ENCODE data around the gene PRG2. TPM values are rescaled to one million over a fixed set of nuclear protein-coding genes. Genes with fewer than 3 reads are reported as not detected.

Gene PRG2
- total and polyA plus RNA-seq, 10 donors: 1.4 to 10.5 (median 3.7) TPM; not detected in 1

- Histone ChIP-seq H3K4me1 (peaks cover 0 to 7% (median 0%) of the 10 kb centered on the region in 6 donors), H3K27ac (no peak overlapping the region), H3K4me3 (no peak overlapping the region), H3K9me3 (no peaks in the 10 kb centered on the region), H3K36me3 (no peaks in the 10 kb centered on the region), H3K27me3 (replicated peaks in 1 of 7) (no peaks in the 10 kb centered on the region)
- WGBS, 5 donors: 90 to 95% (median 91%) methylated on average over 9 of the region's 9 CpGs
- no peak for DNase-seq
- TF ChIP-seq POLR2A (IDR thresholded peaks at IDR 0.05) (no peak), POLR2AphosphoS5 (IDR thresholded peaks at IDR 0.05) (no peak)
- TF ChIP-seq, protein P1, sequence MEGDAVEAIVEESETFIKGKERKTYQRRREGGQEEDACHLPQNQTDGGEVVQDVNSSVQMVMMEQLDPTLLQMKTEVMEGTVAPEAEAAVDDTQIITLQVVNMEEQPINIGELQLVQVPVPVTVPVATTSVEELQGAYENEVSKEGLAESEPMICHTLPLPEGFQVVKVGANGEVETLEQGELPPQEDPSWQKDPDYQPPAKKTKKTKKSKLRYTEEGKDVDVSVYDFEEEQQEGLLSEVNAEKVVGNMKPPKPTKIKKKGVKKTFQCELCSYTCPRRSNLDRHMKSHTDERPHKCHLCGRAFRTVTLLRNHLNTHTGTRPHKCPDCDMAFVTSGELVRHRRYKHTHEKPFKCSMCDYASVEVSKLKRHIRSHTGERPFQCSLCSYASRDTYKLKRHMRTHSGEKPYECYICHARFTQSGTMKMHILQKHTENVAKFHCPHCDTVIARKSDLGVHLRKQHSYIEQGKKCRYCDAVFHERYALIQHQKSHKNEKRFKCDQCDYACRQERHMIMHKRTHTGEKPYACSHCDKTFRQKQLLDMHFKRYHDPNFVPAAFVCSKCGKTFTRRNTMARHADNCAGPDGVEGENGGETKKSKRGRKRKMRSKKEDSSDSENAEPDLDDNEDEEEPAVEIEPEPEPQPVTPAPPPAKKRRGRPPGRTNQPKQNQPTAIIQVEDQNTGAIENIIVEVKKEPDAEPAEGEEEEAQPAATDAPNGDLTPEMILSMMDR (IDR thresholded peaks at IDR 0.05 in 8 of 11, conservative IDR thresholded peaks at IDR 0.05 in 3 of 11): no peak
- intact Hi-C loops (cut with DNase I; ENCODE audit: low total_unique reads): no loop called here
Measured at GRCh38 chr11:57359896-57360690, 30.4 kb downstream of the PRG2 start.

DNA sequence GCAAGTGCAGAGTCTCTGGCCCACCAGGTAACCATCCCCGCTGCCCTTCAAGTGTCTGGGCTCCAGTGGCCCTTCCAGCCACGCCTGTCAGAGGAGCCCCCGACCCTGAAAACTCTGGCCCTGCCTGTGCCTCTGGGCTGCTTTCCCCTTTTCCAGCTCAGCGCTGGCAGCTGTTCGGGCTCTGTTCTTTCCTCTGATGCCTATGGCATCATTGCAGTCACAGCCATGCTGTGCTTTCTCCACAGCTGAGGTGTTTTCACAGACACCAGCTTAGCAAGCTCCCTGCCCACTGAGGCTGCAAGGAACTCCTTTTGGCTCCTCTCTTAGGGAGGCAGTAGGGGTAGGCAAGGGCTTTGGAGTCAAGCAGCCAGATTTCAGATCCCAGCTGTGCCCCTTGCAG lies 31.1 kb downstream of the PRG2 start:
- DNase-seq: no peak
- peaks cover 0 to 6% (median 0%) of the 10 kb centered on the region in 7 donors for H3K27me3 ChIP-seq (replicated peaks in 1 of 7)
- no peaks in the 10 kb centered on the region for H3K36me3 ChIP-seq
- H3K9me3 ChIP-seq: no peaks in the 10 kb centered on the region
- intact Hi-C loops (cut with DNase I; ENCODE audit: low total_unique reads): no loop called here
- no peak overlapping the region for H3K4me3 ChIP-seq
- peaks cover 0 to 12% (median 0%) of the 10 kb centered on the region in 6 donors for H3K4me1 ChIP-seq
- no peak overlapping the region for H3K27ac ChIP-seq
- TF ChIP-seq, protein P1 (IDR thresholded peaks at IDR 0.05 in 8 of 11, conservative IDR thresholded peaks at IDR 0.05 in 3 of 11): no peak
- TF ChIP-seq POLR2A (IDR thresholded peaks at IDR 0.05): no peak
- 85 to 92% (median 90%) methylated on average over 3 to 5 of the region's 5 CpGs for WGBS, 5 donors

DNA sequence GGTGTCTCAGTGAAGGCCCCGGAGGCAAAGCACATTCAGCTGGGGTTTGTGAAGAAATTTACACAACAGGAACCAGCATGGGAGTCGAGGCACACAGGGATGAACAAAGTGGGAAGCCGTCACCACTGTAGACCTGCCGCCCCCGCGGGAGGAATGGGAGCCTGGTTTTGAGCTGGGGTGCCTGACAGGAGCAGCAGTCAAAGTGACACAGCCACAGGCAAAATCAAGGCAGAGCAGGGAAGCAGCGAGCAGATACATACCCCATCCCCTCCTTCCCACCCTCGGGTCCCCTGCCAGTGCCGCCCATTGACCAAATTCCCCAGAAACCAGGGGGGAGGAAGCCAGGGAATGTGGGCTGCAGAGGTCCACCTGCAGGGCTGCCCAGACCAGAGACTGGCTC lies 31.5 kb downstream of the PRG2 start:
- peak; percentile 51 for DNase-seq
- TF ChIP-seq POLR2A (IDR thresholded peaks at IDR 0.05) (no peak), POLR2AphosphoS5 (IDR thresholded peaks at IDR 0.05) (no peak)
- TF ChIP-seq, protein P1 (IDR thresholded peaks at IDR 0.05 in 8 of 11, conservative IDR thresholded peaks at IDR 0.05 in 3 of 11): no peak
- Histone ChIP-seq H3K27me3 (replicated peaks in 1 of 7) (peaks cover 0 to 6% (median 0%) of the 10 kb centered on the region in 7 donors), H3K36me3 (no peaks in the 10 kb centered on the region), H3K9me3 (no peaks in the 10 kb centered on the region), H3K4me1 (peaks cover 0 to 12% (median 0%) of the 10 kb centered on the region in 6 donors), H3K27ac (no peak overlapping the region), H3K4me3 (no peak overlapping the region)
- 69 to 85% (median 82%) methylated on average over 9 of the region's 9 CpGs for WGBS, 5 donors
- intact Hi-C loops (cut with DNase I; ENCODE audit: low total_unique reads): no loop called here

DNA sequence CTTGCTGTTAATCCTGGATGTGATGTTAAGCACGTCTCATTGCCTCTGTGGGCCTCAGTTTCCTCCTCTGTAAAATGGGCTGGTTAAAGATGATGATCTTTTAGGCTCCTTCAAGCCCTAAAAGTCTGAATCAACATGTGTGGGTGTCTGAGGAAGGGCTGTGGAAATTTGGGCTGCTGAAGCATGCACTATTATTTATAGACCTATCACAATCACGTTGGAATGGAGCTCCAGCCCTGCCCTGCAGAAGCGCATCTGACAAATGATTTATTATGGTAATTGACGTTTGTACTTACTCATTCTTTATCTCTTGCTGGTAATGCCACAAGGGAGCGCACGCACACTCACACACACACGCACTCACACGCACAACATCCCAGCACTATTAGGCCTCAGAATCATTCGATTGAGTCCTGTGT lies 31.9 kb downstream of the PRG2 start:
- H3K27ac ChIP-seq: no peak overlapping the region
- intact Hi-C loops (cut with DNase I; ENCODE audit: low total_unique reads): no loop called here
- 69 to 81% (median 75%) methylated on average over 9 of the region's 9 CpGs for WGBS, 5 donors

More for the DNA sequence above, 31.9 kb downstream of the PRG2 start:
- Histone ChIP-seq H3K4me1 (peaks cover 0 to 12% (median 0%) of the 10 kb centered on the region in 6 donors), H3K4me3 (no peak overlapping the region), H3K9me3 (no peaks in the 10 kb centered on the region), H3K27me3 (replicated peaks in 1 of 7) (peaks cover 0 to 6% (median 0%) of the 10 kb centered on the region in 7 donors), H3K36me3 (no peaks in the 10 kb centered on the region)
- DNase-seq: no peak
- TF ChIP-seq POLR2AphosphoS5 (IDR thresholded peaks at IDR 0.05): no peak
- TF ChIP-seq, protein P1 (IDR thresholded peaks at IDR 0.05 in 8 of 11, conservative IDR thresholded peaks at IDR 0.05 in 3 of 11): no peak
- no peak for TF ChIP-seq POLR2A (IDR thresholded peaks at IDR 0.05)

Measured in spleen (tissue), 11 donors.